ENCODE results near the gene KIAA1210.

Gene KIAA1210

GRCh38 chrX:119073200-119073905, 54.3 kb downstream of the KIAA1210 start:
- Histone ChIP-seq H3K9ac (ENCODE audit: low read depth, low read length) (no peak overlapping the region), H3K4me1 (ENCODE audit: insufficient read depth, low read length) (no peaks in the 10 kb centered on the region), H3K36me3 (ENCODE audit: insufficient read depth, low read length) (no peaks in the 10 kb centered on the region), H3K9me3 (ENCODE audit: control insufficient read depth, insufficient read depth, low read length) (no peaks in the 10 kb centered on the region)

DNA sequence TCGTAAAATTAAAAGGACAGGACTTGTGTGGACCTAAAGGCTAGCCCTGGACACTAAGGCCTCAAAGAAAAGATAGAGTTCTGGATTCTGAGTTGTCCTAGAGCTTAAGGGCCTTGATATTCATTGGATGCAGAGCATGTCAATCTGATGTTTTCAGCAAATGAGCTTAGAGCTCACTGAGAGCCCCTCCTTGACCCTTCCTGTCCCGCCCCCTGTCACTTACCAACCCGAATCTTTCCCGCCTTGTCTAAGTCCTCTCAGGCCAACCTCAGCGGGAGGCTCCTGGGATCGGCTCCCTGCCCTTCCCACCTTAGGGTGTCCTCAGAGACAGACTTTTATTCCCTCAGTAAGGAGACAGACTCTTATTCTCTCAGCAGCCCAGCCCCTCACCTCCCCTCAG, 54.9 kb downstream of the KIAA1210 start, which contains the start of gene CT47C1:
Gene CT47C1 (plus strand): TSS at position 250 of the 400 bp plus-strand sequence. CDS start 233 bp downstream, outside the sequence.
- Histone ChIP-seq H3K4me1 (ENCODE audit: insufficient read depth, low read length) (no peaks in the 10 kb centered on the region), H3K36me3 (ENCODE audit: insufficient read depth, low read length) (no peaks in the 10 kb centered on the region), H3K9ac (ENCODE audit: low read depth, low read length) (no peak within 1 kb of the TSS), H3K9me3 (ENCODE audit: control insufficient read depth, insufficient read depth, low read length) (no peaks in the 10 kb centered on the region)

GRCh38 chrX:119071381-119071780, 56.2 kb downstream of the KIAA1210 start:
- H3K36me3 ChIP-seq (ENCODE audit: insufficient read depth, low read length), result no peaks in the 10 kb centered on the region
- no peaks in the 10 kb centered on the region for H3K9me3 ChIP-seq (ENCODE audit: control insufficient read depth, insufficient read depth, low read length)
- H3K9ac ChIP-seq (ENCODE audit: low read depth, low read length), result no peak overlapping the region
- no peaks in the 10 kb centered on the region for H3K4me1 ChIP-seq (ENCODE audit: insufficient read depth, low read length)

GRCh38 chrX:119069762-119070161, 57.9 kb downstream of the KIAA1210 start:
- no peaks in the 10 kb centered on the region; the same call in 1 of the 2 replicates for H3K4me1 ChIP-seq (ENCODE audit: insufficient read depth, low read length)
- no peaks in the 10 kb centered on the region for H3K36me3 ChIP-seq (ENCODE audit: insufficient read depth, low read length)
- H3K9me3 ChIP-seq (ENCODE audit: control insufficient read depth, insufficient read depth, low read length), result no peaks in the 10 kb centered on the region
- no peak overlapping the region for H3K9ac ChIP-seq (ENCODE audit: low read depth, low read length)

DNA sequence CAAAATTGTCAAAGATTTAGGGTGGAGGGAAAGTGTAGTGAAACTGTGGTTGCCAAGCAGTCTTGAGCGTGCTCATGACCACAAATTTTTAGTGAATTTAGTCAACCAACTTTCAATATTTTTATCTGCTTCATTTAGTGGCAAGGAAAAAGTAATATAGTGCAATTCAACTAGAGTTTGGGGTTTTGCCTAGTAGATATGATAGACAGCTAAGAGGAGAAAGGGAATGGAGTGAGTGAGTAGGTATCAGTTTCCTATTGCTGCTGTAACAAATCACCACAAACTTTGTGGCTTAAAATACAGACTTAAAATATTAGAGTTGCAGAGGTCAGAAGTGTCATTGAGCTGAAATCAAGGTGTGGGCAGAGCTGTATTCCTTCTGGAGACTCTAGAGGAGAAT, 58.5 kb downstream of the KIAA1210 start:
- Histone ChIP-seq H3K9ac (ENCODE audit: low read depth, low read length) (no peak overlapping the region), H3K9me3 (ENCODE audit: control insufficient read depth, insufficient read depth, low read length) (no peaks in the 10 kb centered on the region), H3K36me3 (ENCODE audit: insufficient read depth, low read length) (no peaks in the 10 kb centered on the region), H3K4me1 (ENCODE audit: insufficient read depth, low read length) (no peaks in the 10 kb centered on the region; the same call in 1 of the 2 replicates)

DNA sequence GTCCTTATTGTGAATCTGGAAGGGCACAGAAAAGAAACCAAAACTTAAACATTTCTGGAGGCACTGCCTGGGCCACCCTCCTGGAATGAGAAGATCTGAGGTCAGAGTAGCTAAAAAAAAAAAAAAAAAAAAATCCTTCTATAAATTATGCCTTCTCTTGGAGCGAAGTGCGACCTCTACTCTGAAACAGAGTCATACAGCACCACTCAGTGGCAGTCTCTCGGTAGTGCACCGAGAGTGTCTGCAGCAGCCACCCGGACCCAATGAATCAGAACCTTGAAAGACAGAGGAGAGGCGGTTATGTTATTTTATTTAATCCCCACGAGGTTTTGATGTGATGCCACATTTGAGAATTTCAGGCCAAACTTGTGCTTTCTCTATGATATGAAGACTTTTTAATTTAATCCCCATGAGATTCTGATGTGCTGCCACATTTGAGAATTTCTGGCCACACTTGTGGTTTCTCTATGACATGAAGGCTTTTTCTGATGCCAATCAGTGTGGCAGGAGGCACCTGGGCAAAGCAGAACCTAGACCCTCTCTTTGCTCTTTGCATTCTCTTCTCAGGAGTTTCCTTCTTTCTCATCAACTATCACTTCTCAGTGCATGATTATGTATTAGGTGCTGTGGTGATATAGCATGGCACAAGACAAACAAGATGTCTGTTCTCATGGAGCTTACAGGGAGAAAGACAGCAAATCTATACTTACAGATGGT, 60.4 kb downstream of the KIAA1210 start:
- peaks cover 5% of the 10 kb centered on the region; the same call in 1 of the 2 replicates for H3K4me1 ChIP-seq (ENCODE audit: insufficient read depth, low read length)
- H3K9ac ChIP-seq (ENCODE audit: low read depth, low read length), result no peak overlapping the region
- H3K36me3 ChIP-seq (ENCODE audit: insufficient read depth, low read length), result no peaks in the 10 kb centered on the region
- no peaks in the 10 kb centered on the region for H3K9me3 ChIP-seq (ENCODE audit: control insufficient read depth, insufficient read depth, low read length)

DNA sequence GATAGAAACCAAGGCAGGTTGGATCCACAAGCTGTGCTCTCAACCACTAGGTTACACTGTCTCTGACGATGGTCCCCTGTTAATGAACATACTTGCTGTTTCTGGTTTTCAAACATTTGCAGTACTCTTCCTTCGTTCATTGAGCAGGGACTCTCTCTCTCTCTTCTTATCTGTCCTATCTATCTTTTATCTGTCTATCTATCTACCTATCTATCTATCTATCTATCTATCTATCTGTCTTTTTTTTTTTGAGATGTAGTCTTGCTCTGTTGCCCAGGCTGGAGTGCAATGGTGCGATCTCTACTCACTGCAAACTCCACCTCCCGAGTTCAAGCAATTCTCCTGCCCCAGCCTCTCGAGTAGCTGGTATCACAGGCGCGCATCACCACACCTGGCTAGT, 64.2 kb downstream of the KIAA1210 start:
- no peaks in the 10 kb centered on the region for H3K9me3 ChIP-seq (ENCODE audit: control insufficient read depth, insufficient read depth, low read length)
- no peaks in the 10 kb centered on the region for H3K36me3 ChIP-seq (ENCODE audit: insufficient read depth, low read length)
- peaks cover 5% of the 10 kb centered on the region; the same call in 1 of the 2 replicates for H3K4me1 ChIP-seq (ENCODE audit: insufficient read depth, low read length)
- H3K9ac ChIP-seq (ENCODE audit: low read depth, low read length), result no peak overlapping the region

DNA sequence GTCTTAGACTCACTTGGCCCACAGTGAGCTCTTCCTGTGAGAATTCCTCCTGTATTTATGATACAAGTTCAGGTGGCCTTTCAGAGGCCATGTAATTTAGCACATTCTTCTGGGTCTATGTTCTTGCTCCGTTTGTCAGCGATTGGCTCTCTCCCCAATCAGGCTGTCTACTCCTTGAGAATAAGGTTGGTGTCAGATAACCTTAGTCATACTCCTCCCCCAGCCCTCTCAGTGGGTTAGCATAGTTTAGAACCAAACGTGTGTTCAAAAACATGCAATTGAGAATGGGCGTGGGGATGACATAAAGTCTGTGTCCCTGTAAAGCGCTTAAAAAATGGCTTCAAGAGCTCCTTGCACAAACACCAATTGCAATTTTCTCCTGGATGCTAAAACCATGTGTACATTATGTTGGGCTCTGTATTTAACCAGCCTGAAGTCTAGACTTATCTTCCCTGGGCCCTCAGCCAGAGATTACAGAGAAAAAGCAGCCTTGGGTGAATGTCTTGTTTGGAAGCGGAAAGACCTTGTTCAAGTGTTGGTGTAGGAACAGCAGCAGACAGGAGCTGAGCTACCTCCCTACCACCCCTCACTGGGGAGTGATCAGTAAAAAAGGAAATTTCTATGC, 64.8 kb downstream of the KIAA1210 start:
- Histone ChIP-seq H3K36me3 (ENCODE audit: insufficient read depth, low read length) (no peaks in the 10 kb centered on the region), H3K4me1 (ENCODE audit: insufficient read depth, low read length) (peaks cover 5% of the 10 kb centered on the region; the same call in 1 of the 2 replicates), H3K9ac (ENCODE audit: low read depth, low read length) (no peak overlapping the region), H3K9me3 (ENCODE audit: control insufficient read depth, insufficient read depth, low read length) (no peaks in the 10 kb centered on the region)

DNA sequence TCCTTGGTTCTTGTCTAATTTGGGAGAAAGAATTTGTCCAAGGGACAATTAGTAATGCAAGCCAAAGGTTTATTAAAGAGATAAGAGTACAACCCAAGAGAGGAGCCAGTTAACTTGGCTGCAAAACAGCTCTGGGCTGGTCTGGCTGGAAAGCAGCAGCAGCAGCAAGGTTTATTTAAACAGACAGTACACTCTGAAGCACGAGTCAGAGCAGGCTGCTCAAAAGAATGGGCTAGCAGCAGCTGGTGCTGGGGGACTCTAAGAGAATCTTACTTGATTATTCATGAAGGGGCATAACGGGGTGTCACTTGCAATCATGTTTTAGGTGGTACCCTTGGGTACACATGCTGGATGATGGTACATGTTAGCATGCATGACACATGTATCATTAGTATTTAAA, 71.9 kb downstream of the KIAA1210 start:
- Histone ChIP-seq H3K9me3 (ENCODE audit: control insufficient read depth, insufficient read depth, low read length) (no peaks in the 10 kb centered on the region), H3K9ac (ENCODE audit: low read depth, low read length) (no peak overlapping the region), H3K36me3 (ENCODE audit: insufficient read depth, low read length) (no peaks in the 10 kb centered on the region), H3K4me1 (ENCODE audit: insufficient read depth, low read length) (no peaks in the 10 kb centered on the region; the same call in 1 of the 2 replicates)

DNA sequence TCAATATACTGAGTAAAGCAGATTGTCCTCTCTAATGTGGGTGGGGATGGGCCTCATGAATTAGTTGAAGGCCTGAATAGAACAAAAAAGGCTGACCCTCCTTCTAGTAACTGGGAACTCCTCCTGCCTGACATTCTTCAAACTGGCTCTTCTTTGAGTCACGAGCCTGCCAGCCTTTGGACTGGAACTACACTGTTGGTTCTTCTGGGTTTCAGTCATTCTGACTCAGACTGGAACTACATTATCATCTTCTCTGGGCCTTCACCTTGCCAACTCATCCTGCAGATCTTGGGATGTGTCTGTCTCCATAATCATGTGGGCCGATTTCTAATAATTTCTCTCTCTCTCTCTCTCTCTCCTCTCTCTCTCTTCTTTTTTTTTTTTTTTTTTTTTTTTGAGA, 81.7 kb downstream of the KIAA1210 start:
- Histone ChIP-seq H3K36me3 (ENCODE audit: insufficient read depth, low read length) (no peaks in the 10 kb centered on the region), H3K4me1 (ENCODE audit: insufficient read depth, low read length) (0 out of 2 replicates have a peak, but pooled peaks cover 6% of the 10 kb centered on the region), H3K9ac (ENCODE audit: low read depth, low read length) (no peak overlapping the region), H3K9me3 (ENCODE audit: control insufficient read depth, insufficient read depth, low read length) (no peaks in the 10 kb centered on the region)

- H3K9me3 ChIP-seq (ENCODE audit: control insufficient read depth, insufficient read depth, low read length), result no peaks in the 10 kb centered on the region
- H3K36me3 ChIP-seq (ENCODE audit: insufficient read depth, low read length), result no peaks in the 10 kb centered on the region
- H3K4me1 ChIP-seq (ENCODE audit: insufficient read depth, low read length), result 0 out of 2 replicates have a peak, but pooled peaks cover 6% of the 10 kb centered on the region
- H3K9ac ChIP-seq (ENCODE audit: low read depth, low read length), result no peak overlapping the region
Measured at GRCh38 chrX:119042996-119043395, 84.6 kb downstream of the KIAA1210 start.

DNA sequence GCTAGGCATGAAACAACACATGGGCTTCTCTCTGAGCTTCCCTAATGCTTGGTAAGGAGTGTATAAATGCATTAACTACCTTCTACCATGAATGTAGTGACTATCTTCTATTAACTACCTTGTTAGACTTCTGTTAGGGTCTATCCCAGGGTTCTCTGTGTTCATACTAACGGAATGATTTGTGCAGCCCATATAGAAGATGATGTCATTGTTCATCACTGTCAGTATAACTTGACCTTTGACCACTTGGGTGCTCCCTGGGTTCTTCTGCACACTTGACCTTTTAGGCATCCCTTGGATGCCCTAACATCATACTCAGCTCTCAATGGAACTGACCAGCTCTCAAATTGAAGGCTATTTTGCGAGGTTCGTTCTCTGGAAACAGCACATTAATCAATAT, 85.6 kb downstream of the KIAA1210 start:
- Histone ChIP-seq H3K9ac (ENCODE audit: low read depth, low read length) (no peak overlapping the region), H3K36me3 (ENCODE audit: insufficient read depth, low read length) (no peaks in the 10 kb centered on the region), H3K4me1 (ENCODE audit: insufficient read depth, low read length) (0 out of 2 replicates have a peak, but pooled peaks cover 6% of the 10 kb centered on the region), H3K9me3 (ENCODE audit: control insufficient read depth, insufficient read depth, low read length) (no peaks in the 10 kb centered on the region)

GRCh38 chrX:119041175-119041574, 86.4 kb downstream of the KIAA1210 start:
- H3K4me1 ChIP-seq (ENCODE audit: insufficient read depth, low read length), result 0 out of 2 replicates have a peak, but pooled peaks cover 6% of the 10 kb centered on the region
- H3K9me3 ChIP-seq (ENCODE audit: control insufficient read depth, insufficient read depth, low read length), result no peaks in the 10 kb centered on the region
- H3K36me3 ChIP-seq (ENCODE audit: insufficient read depth, low read length), result no peaks in the 10 kb centered on the region
- no peak overlapping the region for H3K9ac ChIP-seq (ENCODE audit: low read depth, low read length)

DNA sequence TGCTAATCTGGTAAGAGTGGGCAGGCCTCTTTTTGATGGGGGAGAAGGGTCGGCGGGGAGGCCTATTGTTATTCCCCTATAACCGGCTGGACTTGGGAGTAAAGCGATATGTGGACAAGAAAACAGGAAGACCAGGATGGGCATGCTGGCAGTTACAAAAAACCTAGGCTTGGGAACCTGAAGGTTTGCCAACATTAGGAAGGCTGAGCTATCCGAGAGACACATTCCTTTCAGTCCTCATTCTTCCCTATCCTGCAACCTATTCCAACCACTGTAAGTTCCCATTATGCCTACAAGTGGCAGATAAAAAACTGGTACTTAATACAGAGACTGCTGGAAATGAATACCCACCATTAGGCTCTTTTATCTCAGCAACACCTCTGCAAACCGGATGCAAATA, 87.2 kb downstream of the KIAA1210 start:
- Histone ChIP-seq H3K9me3 (ENCODE audit: control insufficient read depth, insufficient read depth, low read length) (no peaks in the 10 kb centered on the region), H3K36me3 (ENCODE audit: insufficient read depth, low read length) (no peaks in the 10 kb centered on the region), H3K4me1 (ENCODE audit: insufficient read depth, low read length) (0 out of 2 replicates have a peak, but pooled peaks cover 6% of the 10 kb centered on the region), H3K9ac (ENCODE audit: low read depth, low read length) (no peak overlapping the region)

Data from ES-I3 (cell line).